GM06990 (cell line): Measurements from ENCODE around the gene SYTL2.

Experiments
- DNase-seq: peaks from one replicate; pipeline ENCODE4 v3.0.0-alpha.2; 2011; ENCODE audit not compliant: insufficient read length; ENCODE audit errors: extremely low read depth
- H3K27me3 ChIP-seq: replicated peaks from 2 replicates; pipeline ENCODE4 v1.6.0; 2011; ENCODE audit warnings: low read length; ENCODE audit not compliant: control insufficient read depth, insufficient read depth
- H3K36me3 ChIP-seq: 2 replicates; pipeline ENCODE4 v1.5.1; 2011; ENCODE audit warnings: low read length; ENCODE audit not compliant: control insufficient read depth, insufficient read depth
- H3K4me3 ChIP-seq: replicated peaks from 2 replicates; pipeline ENCODE4 v1.5.1; 2011; ENCODE audit warnings: low read depth, mild to moderate bottlenecking, control low read depth, low read length
- TF ChIP-seq, protein P1 (sequence below): IDR thresholded peaks from 2 replicates; pipeline ENCODE4 v1.5.1; 2011; ENCODE audit warnings: low read length, control low read depth, mild to moderate bottlenecking, inconsistent platforms; ENCODE audit not compliant: insufficient read depth, poor library complexity, severe bottlenecking

The SYTL2 gene

DNA sequence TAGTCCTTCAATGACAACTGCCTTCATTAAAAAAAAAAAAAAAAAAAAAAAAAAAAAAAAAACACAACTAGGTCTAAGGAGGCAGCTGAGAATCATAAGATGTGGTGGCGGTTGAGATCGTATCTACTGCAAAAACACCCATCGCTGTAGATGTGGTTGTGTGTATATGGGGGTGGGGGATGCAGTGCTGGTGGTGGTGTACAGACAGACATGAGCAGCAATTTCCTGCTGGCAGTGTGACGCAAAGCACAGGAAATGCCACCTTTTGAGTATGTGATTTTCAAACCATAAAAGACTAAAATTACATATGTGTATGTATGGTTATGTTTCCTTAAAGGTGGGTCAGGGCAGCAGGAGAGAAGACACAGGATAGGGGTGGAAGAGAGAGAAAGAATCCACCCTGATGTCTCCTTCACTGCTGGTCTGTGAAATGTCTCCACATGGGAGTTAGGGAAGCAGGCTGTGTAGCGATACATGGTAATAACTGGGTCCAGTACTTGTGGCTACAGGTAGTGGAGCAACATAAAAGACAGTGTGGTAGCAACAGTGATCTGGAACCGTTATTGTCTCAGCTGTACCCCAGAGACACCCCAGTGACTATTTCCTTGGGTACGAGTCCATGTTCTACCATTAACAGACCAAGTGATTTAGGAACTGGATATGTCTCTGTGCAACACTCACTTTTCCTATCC is 57.9 kb downstream of the SYTL2 start:
- Histone ChIP-seq H3K36me3 (no peaks in the 10 kb centered on the region), H3K27me3 (peaks cover 1% of the 10 kb centered on the region; the same call in 1 of the 2 replicates), H3K4me3 (no peak overlapping the region)
- TF ChIP-seq, protein P1, sequence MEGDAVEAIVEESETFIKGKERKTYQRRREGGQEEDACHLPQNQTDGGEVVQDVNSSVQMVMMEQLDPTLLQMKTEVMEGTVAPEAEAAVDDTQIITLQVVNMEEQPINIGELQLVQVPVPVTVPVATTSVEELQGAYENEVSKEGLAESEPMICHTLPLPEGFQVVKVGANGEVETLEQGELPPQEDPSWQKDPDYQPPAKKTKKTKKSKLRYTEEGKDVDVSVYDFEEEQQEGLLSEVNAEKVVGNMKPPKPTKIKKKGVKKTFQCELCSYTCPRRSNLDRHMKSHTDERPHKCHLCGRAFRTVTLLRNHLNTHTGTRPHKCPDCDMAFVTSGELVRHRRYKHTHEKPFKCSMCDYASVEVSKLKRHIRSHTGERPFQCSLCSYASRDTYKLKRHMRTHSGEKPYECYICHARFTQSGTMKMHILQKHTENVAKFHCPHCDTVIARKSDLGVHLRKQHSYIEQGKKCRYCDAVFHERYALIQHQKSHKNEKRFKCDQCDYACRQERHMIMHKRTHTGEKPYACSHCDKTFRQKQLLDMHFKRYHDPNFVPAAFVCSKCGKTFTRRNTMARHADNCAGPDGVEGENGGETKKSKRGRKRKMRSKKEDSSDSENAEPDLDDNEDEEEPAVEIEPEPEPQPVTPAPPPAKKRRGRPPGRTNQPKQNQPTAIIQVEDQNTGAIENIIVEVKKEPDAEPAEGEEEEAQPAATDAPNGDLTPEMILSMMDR = no peak
- no peak for DNase-seq

DNA sequence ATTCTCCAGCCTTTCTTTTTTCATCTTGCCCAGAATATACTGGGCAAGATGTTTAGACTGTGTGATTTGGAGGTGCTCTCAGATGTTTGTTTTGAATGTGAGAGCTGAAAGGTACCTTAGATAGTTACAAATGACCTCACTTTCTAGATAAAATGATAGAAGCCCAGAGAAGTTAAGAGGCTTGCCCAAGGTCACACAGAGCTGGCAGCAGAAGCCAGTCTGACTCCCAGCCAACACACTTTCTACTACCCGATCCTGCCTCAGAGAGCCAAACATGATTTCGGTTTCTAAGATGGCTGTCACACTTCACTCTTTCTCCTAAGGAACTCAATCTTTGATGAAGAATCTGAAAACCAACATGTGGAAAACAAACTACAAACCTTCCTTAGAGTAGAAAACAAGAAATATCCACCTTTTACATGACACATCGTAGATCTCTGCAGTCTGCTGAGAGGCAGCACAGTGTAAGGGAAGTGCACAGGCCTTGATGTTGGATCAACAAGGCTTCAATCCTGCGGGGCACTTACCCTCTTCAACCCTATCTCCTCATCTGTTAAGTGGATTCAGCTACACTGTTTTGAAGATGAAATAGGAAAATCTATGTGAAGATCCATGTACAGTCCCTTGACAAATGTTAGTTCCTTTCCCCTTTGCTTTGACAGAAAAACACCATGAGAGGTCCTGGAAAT is 58.6 kb downstream of the SYTL2 start:
- Histone ChIP-seq H3K27me3 (peaks cover 1% of the 10 kb centered on the region; the same call in 1 of the 2 replicates), H3K4me3 (no peak overlapping the region), H3K36me3 (no peaks in the 10 kb centered on the region)
- DNase-seq = no peak
- TF ChIP-seq, protein P1 = no peak

DNA sequence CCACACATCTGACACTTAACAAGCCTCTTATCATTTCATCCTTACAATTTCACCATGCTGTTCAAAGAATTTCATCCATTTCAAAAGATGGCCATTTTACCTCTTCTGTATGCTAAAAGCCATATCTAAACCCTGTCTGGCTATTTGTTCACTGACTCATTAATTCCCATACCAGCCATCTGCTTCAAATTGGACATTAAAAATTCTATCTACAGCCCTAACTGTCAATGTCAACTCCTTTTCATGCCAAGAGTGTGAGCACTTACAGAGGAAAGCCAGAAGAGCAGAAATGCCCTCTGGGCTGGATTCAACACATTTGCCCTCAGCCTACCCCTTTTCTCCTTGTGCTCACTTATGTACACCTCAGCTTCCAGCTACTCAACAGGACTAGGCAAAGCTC is 59.2 kb downstream of the SYTL2 start:
- no peaks in the 10 kb centered on the region for H3K36me3 ChIP-seq
- TF ChIP-seq, protein P1 = no peak
- no peak overlapping the region for H3K4me3 ChIP-seq
- DNase-seq = no peak
- H3K27me3 ChIP-seq = peaks cover 1% of the 10 kb centered on the region; the same call in 1 of the 2 replicates

DNA sequence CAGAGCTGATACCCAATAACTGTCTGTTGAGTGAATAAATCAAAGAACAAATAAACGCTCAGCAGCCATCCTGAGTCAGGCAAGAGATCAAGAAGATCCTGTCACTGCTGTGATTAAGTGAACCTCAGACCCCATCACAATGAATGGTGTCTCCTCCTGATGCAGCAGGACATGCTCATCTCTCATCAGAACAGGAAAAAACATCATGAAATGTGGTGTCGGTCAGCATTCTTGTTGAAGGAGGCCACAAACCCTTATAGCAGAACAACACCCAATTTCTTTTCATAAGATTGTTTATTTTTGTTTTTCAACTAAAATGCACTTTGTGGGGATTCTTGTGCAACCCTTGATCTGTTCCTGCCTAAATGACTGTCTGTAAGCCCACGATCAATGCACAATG is 60.3 kb downstream of the SYTL2 start:
- no peak for DNase-seq
- Histone ChIP-seq H3K27me3 (peaks cover 1% of the 10 kb centered on the region; the same call in 1 of the 2 replicates), H3K4me3 (no peak overlapping the region), H3K36me3 (no peaks in the 10 kb centered on the region)
- TF ChIP-seq, protein P1 = no peak

DNA sequence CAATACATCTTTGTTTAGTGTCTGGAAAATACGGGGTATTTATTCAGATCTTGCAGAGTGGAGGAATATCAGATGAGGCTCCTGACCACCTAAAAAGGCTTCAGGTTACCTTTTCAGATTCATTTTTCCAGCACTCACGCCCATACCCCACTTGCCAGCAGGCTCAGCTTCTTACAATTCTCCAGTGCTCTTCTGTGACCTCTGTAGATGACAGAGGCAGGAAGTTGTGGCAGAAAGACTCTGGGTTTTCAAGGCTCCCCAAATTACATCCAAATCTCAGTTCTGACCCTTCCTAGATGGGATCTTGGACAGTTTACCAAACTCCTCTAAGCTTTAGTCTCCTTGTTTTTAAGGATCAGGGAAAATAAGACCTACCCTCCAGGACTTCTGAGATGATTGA is 61.1 kb downstream of the SYTL2 start:
- TF ChIP-seq, protein P1 = no peak
- no peak for DNase-seq
- Histone ChIP-seq H3K27me3 (peaks cover 1% of the 10 kb centered on the region; the same call in 1 of the 2 replicates), H3K4me3 (no peak overlapping the region), H3K36me3 (no peaks in the 10 kb centered on the region)
